ENCODE measurements around the gene ARHGAP23. TPM values are rescaled to one million over a fixed set of nuclear protein-coding genes. Genes with fewer than 3 reads are reported as not detected.

Gene ARHGAP23
- total and polyA plus RNA-seq, 4 donors: 18.3 to 91.7 (median 39.2) TPM

GRCh38 chr17:38533866-38534497 is 105.7 kb downstream of the ARHGAP23 start:
- Histone ChIP-seq H3K9me3 (ENCODE audit: control insufficient read depth in 4 of 4, insufficient read depth in 3 of 4, low read length in 3 of 4) (no peaks in the 10 kb centered on the region), H3K36me3 (ENCODE audit: control insufficient read depth in 4 of 4, insufficient read depth in 4 of 4, low read length in 4 of 4) (no peaks in the 10 kb centered on the region), H3K9ac (ENCODE audit: insufficient read depth in 1 of 2, low read length in 2 of 2) (no peak overlapping the region), H3K27me3 (ENCODE audit: control insufficient read depth in 3 of 3, insufficient read depth in 3 of 3, low read length in 2 of 3) (peaks cover 0 to 21% (median 0%) of the 10 kb centered on the region in 3 donors), H3K4me3 (no peak overlapping the region), H3K4me1 (ENCODE audit: control insufficient read depth in 5 of 5, insufficient read depth in 5 of 5, low read length in 5 of 5) (no peaks in the 10 kb centered on the region), H3K27ac (ENCODE audit: low read depth in 1 of 2, low read length in 1 of 2) (no peak overlapping the region)
- ATAC-seq (ENCODE audit: insufficient read depth, low FRiP score) (no peak), DNase-seq (no peak)
- WGBS, 2 donors: 65 to 75% methylated on average over 13 of the region's 13 CpGs
- TF ChIP-seq CTCF (IDR thresholded peaks at IDR 0.05; ENCODE audit: control extremely low read depth, extremely low read depth): no peak

- H3K4me3 ChIP-seq: no peak overlapping the region
- 66 to 68% methylated on average over 7 of the region's 7 CpGs for WGBS, 2 donors
- ATAC-seq (ENCODE audit: insufficient read depth, low FRiP score) (no peak), DNase-seq (no peak)
- no peaks in the 10 kb centered on the region for H3K36me3 ChIP-seq (ENCODE audit: control insufficient read depth in 4 of 4, insufficient read depth in 4 of 4, low read length in 4 of 4)
- no peak overlapping the region for H3K9ac ChIP-seq (ENCODE audit: insufficient read depth in 1 of 2, low read length in 2 of 2)
- no peaks in the 10 kb centered on the region for H3K4me1 ChIP-seq (ENCODE audit: control insufficient read depth in 5 of 5, insufficient read depth in 5 of 5, low read length in 5 of 5)
- H3K27ac ChIP-seq (ENCODE audit: low read depth in 1 of 2, low read length in 1 of 2): no peak overlapping the region
- H3K27me3 ChIP-seq (ENCODE audit: control insufficient read depth in 3 of 3, insufficient read depth in 3 of 3, low read length in 2 of 3): peaks cover 0 to 21% (median 0%) of the 10 kb centered on the region in 3 donors
- no peak for TF ChIP-seq CTCF (IDR thresholded peaks at IDR 0.05; ENCODE audit: control extremely low read depth, extremely low read depth)
- H3K9me3 ChIP-seq (ENCODE audit: control insufficient read depth in 4 of 4, insufficient read depth in 3 of 4, low read length in 3 of 4): no peaks in the 10 kb centered on the region
Measured at GRCh38 chr17:38534498-38534885, 106.2 kb downstream of the ARHGAP23 start.

- no peak overlapping the region for H3K27ac ChIP-seq (ENCODE audit: low read depth in 1 of 2, low read length in 1 of 2)
- H3K27me3 ChIP-seq (ENCODE audit: control insufficient read depth in 3 of 3, insufficient read depth in 3 of 3, low read length in 2 of 3): peaks cover 0 to 16% (median 0%) of the 10 kb centered on the region in 3 donors
- no peaks in the 10 kb centered on the region for H3K36me3 ChIP-seq (ENCODE audit: control insufficient read depth in 4 of 4, insufficient read depth in 4 of 4, low read length in 4 of 4)
- no peaks in the 10 kb centered on the region for H3K4me1 ChIP-seq (ENCODE audit: control insufficient read depth in 5 of 5, insufficient read depth in 5 of 5, low read length in 5 of 5)
- H3K4me3 ChIP-seq: no peak overlapping the region
- 74 to 87% methylated on average over 8 of the region's 8 CpGs for WGBS, 2 donors
- DNase-seq (no peak), ATAC-seq (ENCODE audit: insufficient read depth, low FRiP score) (no peak)
- TF ChIP-seq CTCF (IDR thresholded peaks at IDR 0.05; ENCODE audit: control extremely low read depth, extremely low read depth): no peak
- no peaks in the 10 kb centered on the region for H3K9me3 ChIP-seq (ENCODE audit: control insufficient read depth in 4 of 4, insufficient read depth in 3 of 4, low read length in 3 of 4)
- no peak overlapping the region for H3K9ac ChIP-seq (ENCODE audit: insufficient read depth in 1 of 2, low read length in 2 of 2)
Measured at GRCh38 chr17:38535886-38536285, 107.6 kb downstream of the ARHGAP23 start.

- ATAC-seq (ENCODE audit: insufficient read depth, low FRiP score): no peak
- no peaks in the 10 kb centered on the region for H3K9me3 ChIP-seq (ENCODE audit: control insufficient read depth in 4 of 4, insufficient read depth in 3 of 4, low read length in 3 of 4)
- no peak for TF ChIP-seq CTCF (IDR thresholded peaks at IDR 0.05; ENCODE audit: control extremely low read depth, extremely low read depth)
- no peak for DNase-seq
- peaks cover 0 to 16% (median 0%) of the 10 kb centered on the region in 3 donors for H3K27me3 ChIP-seq (ENCODE audit: control insufficient read depth in 3 of 3, insufficient read depth in 3 of 3, low read length in 2 of 3)
- no peak overlapping the region for H3K9ac ChIP-seq (ENCODE audit: insufficient read depth in 1 of 2, low read length in 2 of 2)
- no peak overlapping the region for H3K4me3 ChIP-seq
- no peaks in the 10 kb centered on the region for H3K4me1 ChIP-seq (ENCODE audit: control insufficient read depth in 5 of 5, insufficient read depth in 5 of 5, low read length in 5 of 5)
- WGBS, 2 donors: 84 to 87% methylated on average over 4 of the region's 4 CpGs
- no peaks in the 10 kb centered on the region for H3K36me3 ChIP-seq (ENCODE audit: control insufficient read depth in 4 of 4, insufficient read depth in 4 of 4, low read length in 4 of 4)
- H3K27ac ChIP-seq (ENCODE audit: low read depth in 1 of 2, low read length in 1 of 2): no peak overlapping the region
Measured at GRCh38 chr17:38536661-38537060, 108.4 kb downstream of the ARHGAP23 start.
